H1 (cell line): ENCODE results near the gene TRIP13. TPM values are rescaled to one million over a fixed set of nuclear protein-coding genes. Genes with fewer than 3 reads are reported as not detected.

Experiments
- SIN3A ChIP-seq, 2 experiments: IDR thresholded peaks in 1 of 2; conservative IDR thresholded peaks in 1 of 2; 2 replicates each; pipeline ENCODE4 v1.6.1; 2011 to 2012; ENCODE audit warnings: low read length in 2 of 2, improper control_type of control experiment in 1 of 2, low read depth in 1 of 2, mild to moderate bottlenecking in 1 of 2
- ZNF274 ChIP-seq: IDR thresholded peaks from 2 replicates; pipeline ENCODE4 v1.7.0; 2012; ENCODE audit warnings: low read length, borderline replicate concordance; ENCODE audit errors: extremely low read depth
- polyA plus RNA-seq, 7 experiments: library from polyadenylated mRNA; depleted of rRNA in 3 of 7; stranded (reverse) in 5 of 7; unstranded in 2 of 7; fragments of >200 nt in 5 of 7; fragments of 200-250 nt in 2 of 7; gene quantifications; 1 replicate in 5 of 7; 2 replicates in 1 of 7; 4 replicates in 1 of 7; pipeline versions ENCODE4 v1.2.1 to v1.2.3, GENCODE V29; 2011 to 2013; ENCODE audit warnings: missing spikeins in 2 of 7, mixed read lengths in 2 of 7
- total RNA-seq: library from RNA; stranded (reverse); fragmentation: NEBNext Ultra II Directional; extraction: Animal tissue kit (Norgen Biotek cat#: 25700); gene quantifications from 2 replicates; pipeline ENCODE4 v1.2.1, GENCODE V29; 2021

Gene TRIP13
- total and polyA plus RNA-seq, 2 of the 8 experiments (the other 6 are each of a cell fraction or from before 2014, with no cell fraction given) = 20.0 to 39.2 TPM

- TF ChIP-seq SIN3A (conservative IDR thresholded peaks at IDR 0.05 in 1 of 2, IDR thresholded peaks at IDR 0.05 in 1 of 2; ENCODE audit: low read depth in 1 of 2, low read length in 2 of 2) (no peak), ZNF274 (no peak)
Observed at GRCh38 chr5:966941-967340, 74.3 kb downstream of the TRIP13 start (continued).

Other genes with a start within 250 kb of the TRIP13 start
- gene TPPP, start 199.5 kb upstream of the TRIP13 start, total RNA-seq = 0.65 and 0.93 TPM in 2 replicates
- gene TPPP, start 199.5 kb upstream of the TRIP13 start, polyA plus RNA-seq (2011; rRNA removed) = 0.36 and 0.86 TPM in 2 replicates
- 1.9 and 2.5 TPM in 2 replicates for gene ZDHHC11B, start 108.2 kb upstream of the TRIP13 start, total RNA-seq
- gene ZDHHC11B, start 108.2 kb upstream of the TRIP13 start, polyA plus RNA-seq (2011; rRNA removed) = 0.29 and 0.57 TPM in 2 replicates
- 16.6 and 19.8 TPM in 2 replicates for gene ZDHHC11, start 41.9 kb upstream of the TRIP13 start, total RNA-seq
- 4.7 and 10.8 TPM in 2 replicates for gene ZDHHC11, start 41.9 kb upstream of the TRIP13 start, polyA plus RNA-seq (2011; rRNA removed)
- gene BRD9, start 83 bp upstream of the TRIP13 start, total RNA-seq = 46.5 and 49.4 TPM in 2 replicates
- 9.3 and 16.2 TPM in 2 replicates for gene BRD9, start 83 bp upstream of the TRIP13 start, polyA plus RNA-seq (2011; rRNA removed)
- gene NKD2, start 115.9 kb downstream of the TRIP13 start, total RNA-seq = 6.3 and 7.9 TPM in 2 replicates
- gene NKD2, start 115.9 kb downstream of the TRIP13 start, polyA plus RNA-seq (2011; rRNA removed) = 5.5 and 7.8 TPM in 2 replicates
- gene SLC12A7, start 219.2 kb downstream of the TRIP13 start, total RNA-seq = 38.6 and 39.7 TPM in 2 replicates
- 23.5 and 37.5 TPM in 2 replicates for gene SLC12A7, start 219.2 kb downstream of the TRIP13 start, polyA plus RNA-seq (2011; rRNA removed)